Gastrocnemius medialis (tissue), 4 donors: ENCODE measurements around the gene FLNC. TPM values are rescaled to one million over a fixed set of nuclear protein-coding genes. Genes with fewer than 3 reads are reported as not detected.

Experiments
- ATAC-seq, 2 donors: fragments of 150-250 bp; one replicate each; pipeline ENCODE4 v1.9.1; 2016
- DNase-seq, 2 donors: peaks; one replicate each; pipeline ENCODE4 v3.0.0-alpha.2; 2019
- H3K27ac ChIP-seq, 4 donors: fragments of 200-600 bp; sonication (generic); 1 replicate in 1 of 4; 2 replicates in 3 of 4; pipeline ENCODE4 v1.5.1; 2016 to 2018; ENCODE audit warnings: mild to moderate bottlenecking in 2 of 4, moderate library complexity in 1 of 4
- H3K27me3 ChIP-seq, 3 donors: fragments of 200-600 bp; sonication (generic) in 2 of 3; 1 replicate in 1 of 3; 2 replicates in 2 of 3; pipeline versions ENCODE4 v1.5.1 to v1.6.0; 2016 to 2019; ENCODE audit warnings: mild to moderate bottlenecking in 1 of 3, moderate library complexity in 1 of 3
- H3K36me3 ChIP-seq, 2 donors: fragments of 200-600 bp; sonication (generic) in 1 of 2; one replicate each; pipeline ENCODE4 v1.5.1; 2017 to 2018
- H3K4me1 ChIP-seq, 2 donors: fragments of 200-600 bp; sonication (generic) in 1 of 2; one replicate each; pipeline ENCODE4 v1.5.1; 2016 to 2017; ENCODE audit warnings: mild to moderate bottlenecking in 2 of 2
- H3K4me3 ChIP-seq, 4 donors: fragments of 200-600 bp; sonication (generic) in 3 of 4; 1 replicate in 1 of 4; 2 replicates in 3 of 4; pipeline ENCODE4 v1.5.1; 2016 to 2019; ENCODE audit warnings: mild to moderate bottlenecking in 2 of 4
- H3K9me3 ChIP-seq, 3 donors: fragments of 200-600 bp; sonication (generic) in 2 of 3; 1 replicate in 1 of 3; 2 replicates in 2 of 3; pipeline ENCODE4 v1.5.1; 2016 to 2019
- CTCF ChIP-seq, 5 experiments: fragments of 450-650 bp in 3 of 5; fragments of 200-600 bp in 2 of 5; sonication (generic) in 2 of 5; IDR thresholded peaks in 4 of 5; conservative IDR thresholded peaks in 1 of 5; 1 replicate in 4 of 5; 2 replicates in 1 of 5; pipeline ENCODE4 v1.5.1; 2016 to 2019; ENCODE audit warnings: antibody characterized with exemption in 5 of 5, mild to moderate bottlenecking in 3 of 5, moderate library complexity in 3 of 5
- POLR2A ChIP-seq, 2 donors: fragments of 450-650 bp; IDR thresholded peaks; one replicate each; pipeline ENCODE4 v1.6.1; 2017; ENCODE audit warnings: antibody characterized with exemption in 2 of 2, mild to moderate bottlenecking in 2 of 2, moderate library complexity in 2 of 2
- in situ Hi-C, 4 donors: fragments of 200-750 bp; cut with MboI; loops; one replicate each; pipeline versions ENCODE4 v1.15.0 to v1.8.0; 2017; ENCODE audit warnings: low sequenced_read_pairs in 4 of 4
- intact Hi-C: fragments of 100-400 bp; cut with DNase I; formaldehyde crosslinking; loops from one replicate; pipeline ENCODE4 v1.15.1; 2023; ENCODE audit warnings: low total_unique reads
- total RNA-seq, 4 donors: library from RNA; depleted of rRNA; stranded (reverse); fragments of >200 nt; gene quantifications; one replicate each; pipeline versions ENCODE4 v1.1.0 to v1.2.3, GENCODE V29; 2016

Gene FLNC
- total RNA-seq, 4 donors from 2014 or later, result 1,071 to 4,398 (median 2,381) TPM

- ATAC-seq (no peak), DNase-seq (no peak)
- Histone ChIP-seq H3K4me1 (peaks cover 6 to 11% of the 10 kb centered on the region in 2 donors), H3K27ac (peak overlapping the region; percentile 55 to 99 (median 96)), H3K9me3 (no peaks in the 10 kb centered on the region), H3K4me3 (no peak overlapping the region), H3K27me3 (no peaks in the 10 kb centered on the region), H3K36me3 (peaks cover 0 to 100% of the 10 kb centered on the region in 2 donors)
- TF ChIP-seq POLR2A (IDR thresholded peaks at IDR 0.05), result no peak
- intact Hi-C loops (no loop called here), in situ Hi-C loops (no loop called here)
Observed at GRCh38 chr7:128847721-128848211, 17.6 kb downstream of the FLNC start.

- Histone ChIP-seq H3K27ac (peak overlapping the region; percentile 55 to 99 (median 96)), H3K27me3 (no peaks in the 10 kb centered on the region), H3K4me3 (no peak overlapping the region), H3K36me3 (peaks cover 0 to 100% of the 10 kb centered on the region in 2 donors), H3K4me1 (peaks cover 6% of the 10 kb centered on the region in 2 donors), H3K9me3 (no peaks in the 10 kb centered on the region)
- TF ChIP-seq POLR2A (IDR thresholded peaks at IDR 0.05), result no peak
- no peak for TF ChIP-seq CTCF (IDR thresholded peaks at IDR 0.05 in 4 of 5, conservative IDR thresholded peaks at IDR 0.05 in 1 of 5)
- no peak for ATAC-seq
- DNase-seq, result no peak
- intact Hi-C loops (no loop called here), in situ Hi-C loops (no loop called here)
Observed at GRCh38 chr7:128848289-128849155, 18.3 kb downstream of the FLNC start.

- ATAC-seq (no peak), DNase-seq (no peak)
- Histone ChIP-seq H3K9me3 (no peaks in the 10 kb centered on the region), H3K4me1 (no peaks in the 10 kb centered on the region), H3K27me3 (no peaks in the 10 kb centered on the region), H3K4me3 (no peak overlapping the region), H3K36me3 (peaks cover 0 to 100% of the 10 kb centered on the region in 2 donors), H3K27ac (peak overlapping the region; percentile 55 to 99 (median 96))
- intact Hi-C loops, result no loop called here
- TF ChIP-seq POLR2A (IDR thresholded peaks at IDR 0.05) (no peak), CTCF (IDR thresholded peaks at IDR 0.05 in 4 of 5, conservative IDR thresholded peaks at IDR 0.05 in 1 of 5) (no peak)
- in situ Hi-C loops, result no loop called here
Observed at GRCh38 chr7:128849156-128849515, 18.9 kb downstream of the FLNC start.

GRCh38 chr7:128849804-128850490 is 19.7 kb downstream of the FLNC start:
- H3K27me3 ChIP-seq, result no peaks in the 10 kb centered on the region
- no peaks in the 10 kb centered on the region for H3K9me3 ChIP-seq
- TF ChIP-seq POLR2A (IDR thresholded peaks at IDR 0.05) (no peak), CTCF (IDR thresholded peaks at IDR 0.05 in 4 of 5, conservative IDR thresholded peaks at IDR 0.05 in 1 of 5) (no peak)
- H3K4me1 ChIP-seq, result no peaks in the 10 kb centered on the region
- H3K36me3 ChIP-seq, result peaks cover 4 to 100% of the 10 kb centered on the region in 2 donors
- no peak overlapping the region for H3K4me3 ChIP-seq
- ATAC-seq, result no peak
- no peak for DNase-seq
- peak overlapping the region; percentile 55 to 99 (median 96) for H3K27ac ChIP-seq
- in situ Hi-C loops (loop anchor here in 1 of 4 donors (25.0 kb wide), 1 partner anchor 388 kb away; the partner anchor contains the start of gene HILPDA), intact Hi-C loops (no loop called here)
